CD4-positive, CD25-positive, alpha-beta regulatory T cell (primary cell): ENCODE measurements around the gene KRTAP5-6. TPM values are rescaled to one million over a fixed set of nuclear protein-coding genes. Genes with fewer than 3 reads are reported as not detected.

Experiments
- ATAC-seq, 2 donors: fragments of 150-1000 bp; cut with Tn5 transposase; one replicate each; pipeline ENCODE4 v1.10.0; 2021; ENCODE audit warnings: low read depth in 2 of 2, moderate number of reproducible peaks in 2 of 2, moderate library complexity in 1 of 2
- DNase-seq, 3 donors: peaks; one replicate each; pipeline versions ENCODE4 v3.0.0 to v3.0.0-alpha.2; 2012 to 2022; ENCODE audit warnings: mixed read lengths in 1 of 3
- H3K27ac ChIP-seq: one replicate; pipeline ENCODE4 v1.7.0; 2013; ENCODE audit warnings: mild to moderate bottlenecking, low read length; ENCODE audit not compliant: insufficient read depth, poor library complexity, severe bottlenecking
- H3K27me3 ChIP-seq: one replicate; pipeline ENCODE4 v1.7.0; 2013; ENCODE audit warnings: low read length; ENCODE audit not compliant: control insufficient read depth, insufficient read depth
- H3K36me3 ChIP-seq: one replicate; pipeline ENCODE4 v1.7.0; 2013; ENCODE audit warnings: mild to moderate bottlenecking, low read length, moderate library complexity; ENCODE audit not compliant: control insufficient read depth, insufficient read depth
- H3K4me1 ChIP-seq: 2 replicates; pipeline ENCODE4 v1.7.0; 2013; ENCODE audit warnings: mild to moderate bottlenecking, low read length; ENCODE audit not compliant: insufficient read depth, control insufficient read depth, poor library complexity, severe bottlenecking
- H3K4me3 ChIP-seq: one replicate; pipeline ENCODE4 v1.7.0; 2013; ENCODE audit warnings: low read depth, mild to moderate bottlenecking, low read length, moderate library complexity
- H3K9me3 ChIP-seq, 2 experiments: 1 replicate in 1 of 2; 2 replicates in 1 of 2; pipeline ENCODE4 v1.7.0; 2013; ENCODE audit warnings: low read length in 2 of 2, mild to moderate bottlenecking in 1 of 2, moderate library complexity in 1 of 2; ENCODE audit not compliant: control insufficient read depth in 2 of 2
- H3K27ac Mint-ChIP-seq, 3 donors: one replicate each; pipeline ENCODE4 v1.8.0; 2020 to 2022; ENCODE audit warnings: mild to moderate bottlenecking in 3 of 3, mixed read lengths in 3 of 3, moderate library complexity in 2 of 3
- H3K27me3 Mint-ChIP-seq: one replicate; pipeline ENCODE4 v1.8.0; 2022; ENCODE audit warnings: mild to moderate bottlenecking, mixed read lengths
- H3K36me3 Mint-ChIP-seq: one replicate; pipeline ENCODE4 v1.8.0; 2020; ENCODE audit warnings: mixed read lengths
- H3K4me1 Mint-ChIP-seq, 4 donors: one replicate each; pipeline ENCODE4 v1.8.0; 2020 to 2022; ENCODE audit warnings: mixed read lengths in 4 of 4, mild to moderate bottlenecking in 1 of 4
- H3K4me3 Mint-ChIP-seq, 4 donors: one replicate each; pipeline ENCODE4 v1.8.0; 2020 to 2022; ENCODE audit warnings: mild to moderate bottlenecking in 4 of 4, mixed read lengths in 4 of 4, moderate library complexity in 3 of 4
- H3K9me3 Mint-ChIP-seq, 7 donors: one replicate each; pipeline ENCODE4 v1.8.0; 2020 to 2022; ENCODE audit warnings: mixed read lengths in 7 of 7, mild to moderate bottlenecking in 3 of 7, moderate library complexity in 2 of 7
- polyA plus RNA-seq, 4 donors: library from polyadenylated mRNA; unstranded; fragments of 300-500 nt; fragmentation: Illumina TruSeq; gene quantifications; one replicate each; pipeline ENCODE4 v1.2.3, GENCODE V29; 2021
- total RNA-seq: library from RNA; stranded (reverse); gene quantifications from one replicate; pipeline ENCODE4 v1.2.3, GENCODE V29; 2022

Gene KRTAP5-6
- total and polyA plus RNA-seq, 5 donors from 2014 or later = not detected

DNA sequence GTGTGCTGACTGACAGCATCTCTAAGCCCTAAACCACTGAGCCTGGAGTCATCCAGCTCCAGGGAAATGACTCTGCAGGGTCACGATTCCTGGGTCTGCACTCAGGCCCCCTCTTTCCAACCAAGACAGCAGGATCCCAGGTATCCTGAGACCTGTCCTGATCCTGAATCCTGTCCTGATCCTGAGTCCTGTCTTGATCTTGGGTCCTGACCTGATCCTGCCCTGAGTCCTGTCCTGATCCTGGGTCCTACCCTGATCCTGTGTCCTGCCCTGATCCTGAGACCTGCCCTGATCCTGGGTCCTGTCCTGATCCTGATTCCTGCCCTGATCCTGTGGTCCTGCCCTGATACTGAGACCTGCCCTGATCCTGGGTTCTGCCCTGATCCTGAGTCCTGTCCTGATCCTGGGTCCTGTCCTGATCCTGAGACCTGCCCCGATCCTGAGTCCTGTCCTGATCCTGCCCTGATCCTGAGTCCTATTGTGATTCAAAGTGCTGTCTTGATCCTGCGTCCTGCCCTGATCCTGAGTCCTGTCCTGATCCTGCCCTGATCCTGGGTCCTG, 1.4 kb upstream of the KRTAP5-6 start:
- Histone ChIP-seq H3K9me3 (no peaks in the 10 kb centered on the region), H3K36me3 (no peaks in the 10 kb centered on the region), H3K4me3 (no peak overlapping the region), H3K27ac (no peak overlapping the region), H3K4me1 (peaks cover 15% of the 10 kb centered on the region), H3K27me3 (no peaks in the 10 kb centered on the region)
- H3K27ac Mint-ChIP-seq = no peak overlapping the region
- no peak overlapping the region for H3K4me3 Mint-ChIP-seq
- H3K4me1 Mint-ChIP-seq = peaks cover 0 to 8% (median 0%) of the 10 kb centered on the region in 4 donors
- no peak for DNase-seq
- peaks cover 0 to 2% (median 0%) of the 10 kb centered on the region in 7 donors for H3K9me3 Mint-ChIP-seq
- peaks cover 14% of the 10 kb centered on the region for H3K27me3 Mint-ChIP-seq
- no peak for ATAC-seq
- H3K36me3 Mint-ChIP-seq = no peaks in the 10 kb centered on the region

DNA sequence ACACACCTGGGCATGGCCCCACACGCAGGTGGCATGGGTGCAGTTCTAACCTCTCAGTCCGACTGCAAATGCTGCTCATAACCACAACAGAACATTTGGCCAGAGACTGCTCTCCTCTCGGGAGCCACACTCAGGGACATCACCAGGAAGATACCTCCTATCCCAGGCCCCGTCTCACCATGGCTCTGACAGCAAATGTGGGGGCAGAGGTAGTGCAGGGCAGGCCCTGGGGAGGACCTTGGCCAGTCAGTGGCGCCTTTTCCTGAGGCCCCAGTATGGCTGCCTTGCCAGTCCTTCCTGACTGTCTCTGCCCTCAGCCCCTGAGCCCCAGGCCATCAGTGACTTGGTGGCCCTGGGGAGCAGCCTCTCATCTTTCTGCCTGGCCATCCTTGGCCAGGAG, 2.8 kb downstream of the KRTAP5-6 start:
- no peak for DNase-seq
- Mint-ChIP-seq H3K4me3 (no peak overlapping the region), H3K27ac (no peak overlapping the region), H3K4me1 (peaks cover 0 to 9% (median 5%) of the 10 kb centered on the region in 4 donors), H3K9me3 (peaks cover 0 to 4% (median 1%) of the 10 kb centered on the region in 7 donors), H3K27me3 (peaks cover 20% of the 10 kb centered on the region), H3K36me3 (no peaks in the 10 kb centered on the region)
- H3K27ac ChIP-seq = no peak overlapping the region
- H3K27me3 ChIP-seq = no peaks in the 10 kb centered on the region
- ATAC-seq = no peak
- H3K9me3 ChIP-seq = no peaks in the 10 kb centered on the region
- no peak overlapping the region for H3K4me3 ChIP-seq
- no peaks in the 10 kb centered on the region for H3K4me1 ChIP-seq
- no peaks in the 10 kb centered on the region for H3K36me3 ChIP-seq

DNA sequence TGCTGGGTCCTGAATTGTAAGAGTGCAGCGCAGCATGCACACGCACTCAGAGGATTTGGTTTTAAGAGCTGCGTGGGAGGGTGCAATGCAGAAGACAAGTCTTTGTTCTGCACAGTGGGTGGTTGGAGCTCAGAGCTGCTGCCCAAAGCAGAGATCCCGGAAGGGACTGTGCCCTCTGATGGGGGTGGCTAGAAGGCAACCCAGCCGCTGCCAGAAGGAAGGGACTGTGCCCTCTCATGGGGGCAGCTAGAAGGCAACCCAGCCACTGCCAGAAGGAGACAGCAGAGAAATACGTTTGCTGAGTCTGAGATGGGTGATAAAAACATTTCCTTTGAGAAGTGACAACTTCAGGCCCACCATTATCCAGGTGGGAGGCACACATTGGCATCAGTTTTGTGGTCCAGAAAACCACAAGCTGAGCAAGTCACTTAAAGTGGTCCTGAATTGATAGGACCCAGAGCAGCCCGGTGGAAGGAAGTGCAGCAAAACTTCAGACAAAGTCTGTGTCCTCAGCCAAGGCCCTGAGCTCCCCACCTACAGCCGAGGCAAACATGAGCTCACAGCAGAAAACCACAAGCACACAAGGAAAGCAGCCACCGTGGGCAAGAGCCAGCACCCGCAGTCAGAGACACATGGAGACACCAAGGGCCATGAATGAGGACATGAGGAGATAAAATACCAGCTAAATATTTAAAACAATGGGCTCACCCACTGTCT, 4.3 kb downstream of the KRTAP5-6 start:
- Histone ChIP-seq H3K4me3 (no peak overlapping the region), H3K36me3 (no peaks in the 10 kb centered on the region), H3K4me1 (no peaks in the 10 kb centered on the region), H3K9me3 (no peaks in the 10 kb centered on the region), H3K27me3 (no peaks in the 10 kb centered on the region), H3K27ac (no peak overlapping the region)
- Mint-ChIP-seq H3K27me3 (peaks cover 16% of the 10 kb centered on the region), H3K9me3 (peaks cover 0 to 4% (median 1%) of the 10 kb centered on the region in 7 donors), H3K4me3 (no peak overlapping the region), H3K4me1 (peaks cover 0 to 7% (median 5%) of the 10 kb centered on the region in 4 donors), H3K36me3 (no peaks in the 10 kb centered on the region), H3K27ac (peak overlapping the region in 1 of 3 donors; percentile 63)
- ATAC-seq (no peak), DNase-seq (no peak)

DNA sequence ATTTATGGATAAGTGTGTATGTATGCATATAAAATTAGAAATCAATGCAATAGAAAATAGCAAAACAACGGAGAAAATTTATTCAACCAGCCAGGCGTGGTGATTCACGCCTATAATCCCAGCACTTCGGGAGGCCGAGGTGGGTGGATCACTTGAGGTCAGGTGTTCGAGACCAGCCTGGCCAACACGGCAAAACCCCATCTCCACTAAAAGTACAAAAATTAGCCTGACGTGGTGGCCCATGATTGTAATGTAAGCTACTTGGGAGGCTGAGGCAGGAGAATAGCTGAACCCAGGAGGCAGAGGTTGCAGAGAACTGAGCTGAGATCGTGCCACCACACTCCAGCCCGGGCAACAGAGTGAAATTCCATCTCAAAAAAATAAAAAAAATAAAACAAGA, 5.5 kb downstream of the KRTAP5-6 start:
- H3K27me3 Mint-ChIP-seq = peaks cover 15% of the 10 kb centered on the region
- H3K4me3 Mint-ChIP-seq = no peak overlapping the region
- DNase-seq = no peak
- peaks cover 0 to 7% (median 5%) of the 10 kb centered on the region in 4 donors for H3K4me1 Mint-ChIP-seq
- no peak overlapping the region for H3K27ac Mint-ChIP-seq
- Histone ChIP-seq H3K9me3 (no peaks in the 10 kb centered on the region), H3K36me3 (no peaks in the 10 kb centered on the region), H3K4me1 (no peaks in the 10 kb centered on the region), H3K27ac (no peak overlapping the region), H3K27me3 (no peaks in the 10 kb centered on the region), H3K4me3 (no peak overlapping the region)
- no peaks in the 10 kb centered on the region for H3K36me3 Mint-ChIP-seq
- H3K9me3 Mint-ChIP-seq = peaks cover 0 to 4% (median 1%) of the 10 kb centered on the region in 7 donors
- ATAC-seq = no peak

DNA sequence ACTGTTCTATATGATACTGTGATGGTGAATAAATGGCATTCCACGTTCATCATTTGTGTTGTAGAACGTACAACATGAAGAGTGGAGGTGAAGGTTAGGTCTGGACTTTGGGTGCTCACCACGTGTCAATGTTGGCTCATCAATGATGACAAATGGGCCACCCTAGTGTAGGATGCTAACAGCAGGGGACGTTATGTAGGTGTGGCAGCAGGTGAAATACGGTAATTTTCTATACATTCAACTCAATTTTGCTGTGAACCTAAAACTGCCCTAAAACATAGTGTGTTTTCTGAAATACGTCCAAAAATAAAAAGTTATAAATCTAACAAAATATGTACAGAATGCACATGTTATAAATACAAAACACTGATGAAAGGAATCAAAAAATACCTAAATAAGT, 6.2 kb downstream of the KRTAP5-6 start:
- no peaks in the 10 kb centered on the region for H3K27me3 ChIP-seq
- no peaks in the 10 kb centered on the region for H3K36me3 ChIP-seq
- ATAC-seq (no peak), DNase-seq (no peak)
- no peaks in the 10 kb centered on the region for H3K4me1 ChIP-seq
- H3K9me3 Mint-ChIP-seq = peaks cover 0 to 4% (median 1%) of the 10 kb centered on the region in 7 donors
- H3K27ac ChIP-seq = no peak overlapping the region
- no peaks in the 10 kb centered on the region for H3K36me3 Mint-ChIP-seq
- H3K9me3 ChIP-seq = no peaks in the 10 kb centered on the region
- peaks cover 0 to 7% (median 5%) of the 10 kb centered on the region in 4 donors for H3K4me1 Mint-ChIP-seq
- no peak overlapping the region for H3K27ac Mint-ChIP-seq
- no peak overlapping the region for H3K4me3 ChIP-seq
- no peak overlapping the region for H3K4me3 Mint-ChIP-seq
- peaks cover 11% of the 10 kb centered on the region for H3K27me3 Mint-ChIP-seq

DNA sequence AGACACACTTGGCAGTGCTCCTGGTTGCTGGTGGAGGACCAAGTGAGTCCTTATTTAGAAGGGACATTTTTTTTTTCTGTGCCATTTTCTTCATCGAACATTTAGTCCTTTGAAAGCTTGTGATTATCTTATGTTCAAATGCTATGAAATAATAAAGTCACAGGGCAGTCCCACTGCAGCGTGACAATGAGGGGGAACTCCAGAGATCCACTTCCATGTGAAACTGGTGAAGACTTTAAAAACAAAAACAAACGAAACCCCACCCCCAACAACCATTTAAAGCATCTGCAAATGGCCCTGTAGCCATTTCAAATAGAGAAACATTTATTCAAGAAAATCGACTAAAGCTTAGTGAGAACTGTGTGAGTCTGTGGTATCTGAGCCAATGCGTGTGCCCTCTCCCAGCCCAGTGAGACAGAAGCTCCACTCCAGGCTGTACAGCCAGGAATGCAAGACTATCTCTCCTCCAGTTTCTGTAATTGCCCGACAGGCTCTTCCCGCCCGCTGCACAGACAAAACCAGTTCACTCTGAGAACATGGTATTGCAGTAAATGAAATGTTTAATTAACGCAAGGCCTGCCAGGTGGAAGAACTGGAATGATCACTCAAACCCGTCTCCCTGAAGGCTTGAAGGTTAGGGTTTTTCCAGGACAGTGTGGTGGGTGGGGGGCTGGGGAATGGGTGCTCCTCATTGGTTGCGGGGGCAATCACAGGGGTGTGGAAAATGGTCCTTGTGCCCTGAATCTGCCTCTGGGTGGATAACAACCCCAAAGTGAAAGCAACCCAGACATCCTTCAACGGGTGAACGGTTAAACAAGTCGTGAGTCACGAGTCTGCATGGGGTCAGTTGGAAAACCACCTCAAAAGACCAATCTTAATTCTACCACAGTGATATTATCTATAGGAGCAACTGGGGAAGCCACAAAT, 8.4 kb downstream of the KRTAP5-6 start:
- Mint-ChIP-seq H3K27me3 (peaks cover 15% of the 10 kb centered on the region), H3K9me3 (peaks cover 0 to 4% (median 0%) of the 10 kb centered on the region in 7 donors), H3K27ac (no peak overlapping the region), H3K36me3 (no peaks in the 10 kb centered on the region), H3K4me3 (no peak overlapping the region), H3K4me1 (peaks cover 0 to 7% (median 5%) of the 10 kb centered on the region in 4 donors)
- H3K36me3 ChIP-seq = no peaks in the 10 kb centered on the region
- H3K4me3 ChIP-seq = no peak overlapping the region
- ATAC-seq (no peak), DNase-seq (peak in 1 of 3 donors; percentile 31)
- no peak overlapping the region for H3K27ac ChIP-seq
- H3K4me1 ChIP-seq = no peaks in the 10 kb centered on the region
- no peaks in the 10 kb centered on the region for H3K9me3 ChIP-seq
- no peaks in the 10 kb centered on the region for H3K27me3 ChIP-seq

DNA sequence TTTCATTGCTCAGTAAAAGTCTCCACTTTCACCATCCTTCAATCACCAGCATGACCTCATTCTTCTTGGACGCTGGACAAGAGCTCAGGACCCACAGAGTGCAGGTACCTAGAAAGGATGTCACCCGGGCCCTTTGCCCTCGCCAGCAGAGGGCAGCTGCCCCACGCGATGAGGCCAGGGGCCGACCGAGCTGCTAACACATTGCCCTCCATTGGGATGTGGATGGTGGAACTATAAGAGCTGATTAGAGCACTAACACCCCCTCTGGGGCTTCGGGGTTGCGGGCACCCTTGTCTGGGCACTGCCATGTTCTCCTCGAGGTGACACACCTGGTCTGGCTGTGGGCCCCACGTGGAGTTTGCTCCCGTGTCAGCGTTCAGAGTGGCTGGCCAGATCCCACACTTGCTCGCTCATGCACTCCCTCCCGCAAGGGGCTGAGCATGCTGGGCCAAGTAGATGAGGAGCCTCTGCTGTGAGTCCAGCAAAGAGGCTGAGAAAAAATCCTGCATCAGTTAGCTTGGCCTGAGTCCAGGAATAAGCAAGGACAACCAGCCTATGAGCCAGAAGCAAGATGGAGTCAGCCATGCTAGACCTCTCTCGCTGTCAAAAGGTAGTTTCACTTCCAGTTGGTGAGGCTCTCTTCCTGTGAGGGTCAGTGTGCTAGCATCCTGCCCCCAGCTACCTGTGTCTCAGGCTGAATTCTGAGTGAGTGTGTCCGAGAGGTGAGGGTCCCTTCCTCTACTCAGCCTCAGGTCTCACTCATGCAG, 9.8 kb downstream of the KRTAP5-6 start:
- DNase-seq (peak in 2 of 3 donors; percentile 13 to 27), ATAC-seq (no peak)
- H3K36me3 ChIP-seq = no peaks in the 10 kb centered on the region
- H3K4me1 Mint-ChIP-seq = peaks cover 0 to 4% (median 1%) of the 10 kb centered on the region in 4 donors
- no peak overlapping the region for H3K27ac ChIP-seq
- no peak overlapping the region for H3K4me3 ChIP-seq
- H3K9me3 ChIP-seq = no peaks in the 10 kb centered on the region
- H3K9me3 Mint-ChIP-seq = no peaks in the 10 kb centered on the region
- no peaks in the 10 kb centered on the region for H3K36me3 Mint-ChIP-seq
- H3K27me3 Mint-ChIP-seq = peaks cover 13% of the 10 kb centered on the region
- H3K4me3 Mint-ChIP-seq = no peak overlapping the region
- H3K27me3 ChIP-seq = no peaks in the 10 kb centered on the region
- H3K27ac Mint-ChIP-seq = no peak overlapping the region
- no peaks in the 10 kb centered on the region for H3K4me1 ChIP-seq
